Astrocyte (in vitro differentiated cells and primary cell): ENCODE data around the gene FBXW9.

ENCODE experiments used
- EZH2 ChIP-seq: IDR thresholded peaks from 2 replicates; pipeline ENCODE4 v1.6.1; 2012; ENCODE audit warnings: mild to moderate bottlenecking, low read length, inconsistent platforms; ENCODE audit not compliant: insufficient read depth
- TF ChIP-seq, protein P1 (sequence below): IDR thresholded peaks from 2 replicates; pipeline ENCODE4 v1.5.1; 2011; ENCODE audit warnings: low read depth, mild to moderate bottlenecking, inconsistent platforms, low read length, moderate library complexity; ENCODE audit not compliant: insufficient read depth

GRCh38 chr19:12720296-12720695 lies 23.9 kb upstream of the FBXW9 start:
- TF ChIP-seq, protein P1, sequence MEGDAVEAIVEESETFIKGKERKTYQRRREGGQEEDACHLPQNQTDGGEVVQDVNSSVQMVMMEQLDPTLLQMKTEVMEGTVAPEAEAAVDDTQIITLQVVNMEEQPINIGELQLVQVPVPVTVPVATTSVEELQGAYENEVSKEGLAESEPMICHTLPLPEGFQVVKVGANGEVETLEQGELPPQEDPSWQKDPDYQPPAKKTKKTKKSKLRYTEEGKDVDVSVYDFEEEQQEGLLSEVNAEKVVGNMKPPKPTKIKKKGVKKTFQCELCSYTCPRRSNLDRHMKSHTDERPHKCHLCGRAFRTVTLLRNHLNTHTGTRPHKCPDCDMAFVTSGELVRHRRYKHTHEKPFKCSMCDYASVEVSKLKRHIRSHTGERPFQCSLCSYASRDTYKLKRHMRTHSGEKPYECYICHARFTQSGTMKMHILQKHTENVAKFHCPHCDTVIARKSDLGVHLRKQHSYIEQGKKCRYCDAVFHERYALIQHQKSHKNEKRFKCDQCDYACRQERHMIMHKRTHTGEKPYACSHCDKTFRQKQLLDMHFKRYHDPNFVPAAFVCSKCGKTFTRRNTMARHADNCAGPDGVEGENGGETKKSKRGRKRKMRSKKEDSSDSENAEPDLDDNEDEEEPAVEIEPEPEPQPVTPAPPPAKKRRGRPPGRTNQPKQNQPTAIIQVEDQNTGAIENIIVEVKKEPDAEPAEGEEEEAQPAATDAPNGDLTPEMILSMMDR, result no peak
- TF ChIP-seq EZH2, result no peak
